HepG2 (cell line): ENCODE results near the gene MTFR1L. TPM values are rescaled to one million over a fixed set of nuclear protein-coding genes. Genes with fewer than 3 reads are reported as not detected.

Experiments used
- AHDC1 ChIP-seq: sonication (generic); formaldehyde crosslinking; IDR thresholded peaks from 2 replicates; pipeline ENCODE4 v1.5.1; 2020; ENCODE audit warnings: mild to moderate bottlenecking, missing genetic modification reagents, borderline replicate concordance
- FUBP1 ChIP-seq: sonication (generic); formaldehyde crosslinking; IDR thresholded peaks from 2 replicates; pipeline ENCODE4 v1.5.1; 2020; ENCODE audit warnings: missing genetic modification reagents, mild to moderate bottlenecking, borderline replicate concordance
- GTF3A ChIP-seq: sonication (generic); formaldehyde crosslinking; conservative IDR thresholded peaks from 2 replicates; pipeline ENCODE4 v1.4.0; 2020; ENCODE audit warnings: mild to moderate bottlenecking, missing genetic modification reagents
- NONO ChIP-seq, 2 experiments: fragments of 450-650 bp in 1 of 2; sonication (generic) in 1 of 2; formaldehyde crosslinking in 1 of 2; IDR thresholded peaks in 1 of 2; conservative IDR thresholded peaks in 1 of 2; 2 replicates each; pipeline versions ENCODE4 v1.6.1 to v1.8.0; 2017 to 2022; ENCODE audit warnings: mild to moderate bottlenecking in 1 of 2, missing genetic modification reagents in 1 of 2, moderate library complexity in 1 of 2
- TIGD3 ChIP-seq: sonication (generic); formaldehyde crosslinking; IDR thresholded peaks from 2 replicates; pipeline ENCODE4 v1.5.1; 2020; ENCODE audit warnings: mild to moderate bottlenecking, missing genetic modification reagents, borderline replicate concordance
- ZMAT3 ChIP-seq: sonication (generic); formaldehyde crosslinking; conservative IDR thresholded peaks from 2 replicates; pipeline ENCODE4 v1.7.0; 2021; ENCODE audit warnings: missing genetic modification reagents
- ZNF580 ChIP-seq: IDR thresholded peaks from 2 replicates; pipeline ENCODE4 v1.6.1; 2016; ENCODE audit warnings: low read depth, borderline replicate concordance
- polyA plus RNA-seq, 8 experiments: library from polyadenylated mRNA; depleted of rRNA in 3 of 8; stranded (reverse) in 7 of 8; unstranded in 1 of 8; fragments of >200 nt; fragmentation: Illumina TruSeq in 4 of 8; extraction: Trizol in 4 of 8; gene quantifications; 2 replicates each; pipeline versions ENCODE4 v1.2.1 to v1.2.3, GENCODE V29; 2011 to 2016; ENCODE audit warnings: low read depth in 4 of 8, missing spikeins in 1 of 8, mixed read lengths in 1 of 8; ENCODE audit not compliant: insufficient read depth in 1 of 8
- total RNA-seq, 5 experiments: library from RNA; depleted of rRNA; stranded (reverse); fragments of >200 nt; fragmentation: Illumina TruSeq; extraction: Trizol; gene quantifications; 2 replicates each; pipeline ENCODE4 v1.2.3, GENCODE V29; 2016; ENCODE audit warnings: low read depth in 1 of 5

MTFR1L gene
- total and polyA plus RNA-seq, 2 of the 13 experiments (the other 11 are each of a cell fraction or from before 2014, with no cell fraction given) = 38.0 to 55.7 TPM

GRCh38 chr1:25795211-25795610 lies 24.5 kb upstream of the MTFR1L start (continued):
- TF ChIP-seq FUBP1 (CRISPR knock-in tag) (no peak), GTF3A (CRISPR knock-in tag) (no peak), AHDC1 (CRISPR knock-in tag) (no peak), ZMAT3 (no peak), TIGD3 (CRISPR knock-in tag) (no peak), NONO (IDR thresholded peaks at IDR 0.05) (no peak), NONO (CRISPR knock-in tag; conservative IDR thresholded peaks at IDR 0.05) (no peak), ZNF580 (no peak)
